Amygdala (tissue), 56 donors: ENCODE measurements around the gene PNKD.

ENCODE experiments used
- DNase-seq, 56 donors: peaks; one replicate each; lab custom pipeline; 2025; lab: John Stamatoyannopoulos, UW

PNKD gene

GRCh38 chr2:218367415-218368149 lies 97.3 kb downstream of the PNKD start:
- peak in 41 of 56 donors; percentile 13 to 75 (median 48) for DNase-seq

GRCh38 chr2:218368150-218368528 lies 97.8 kb downstream of the PNKD start:
- DNase-seq = no peak

DNA sequence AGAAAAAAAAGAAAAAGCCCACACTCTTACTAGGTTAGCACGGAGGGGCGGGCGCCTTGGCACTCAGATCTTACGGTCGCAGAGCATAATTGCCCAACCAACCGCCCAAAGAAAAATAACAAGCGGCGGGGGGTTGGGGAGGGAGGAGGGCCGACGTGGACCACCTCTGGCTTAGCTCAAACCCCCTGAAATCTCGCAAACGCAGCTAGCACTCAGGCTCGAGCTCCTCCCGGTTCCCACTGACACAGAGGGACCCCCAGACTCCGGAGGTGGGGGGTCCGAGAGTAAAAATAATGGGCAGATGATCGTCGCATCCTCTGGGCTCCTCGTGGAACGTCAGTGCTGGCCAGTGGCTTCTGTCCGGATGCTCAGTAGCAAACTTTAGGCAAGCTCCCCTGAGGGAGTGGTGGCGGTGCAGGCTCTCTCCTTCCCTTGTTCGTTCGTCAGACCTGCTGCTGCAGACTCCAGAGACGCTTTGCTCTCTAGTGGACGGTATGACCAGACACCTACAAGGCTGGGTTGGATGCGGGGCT lies 98.4 kb downstream of the PNKD start:
- DNase-seq = no peak

DNA sequence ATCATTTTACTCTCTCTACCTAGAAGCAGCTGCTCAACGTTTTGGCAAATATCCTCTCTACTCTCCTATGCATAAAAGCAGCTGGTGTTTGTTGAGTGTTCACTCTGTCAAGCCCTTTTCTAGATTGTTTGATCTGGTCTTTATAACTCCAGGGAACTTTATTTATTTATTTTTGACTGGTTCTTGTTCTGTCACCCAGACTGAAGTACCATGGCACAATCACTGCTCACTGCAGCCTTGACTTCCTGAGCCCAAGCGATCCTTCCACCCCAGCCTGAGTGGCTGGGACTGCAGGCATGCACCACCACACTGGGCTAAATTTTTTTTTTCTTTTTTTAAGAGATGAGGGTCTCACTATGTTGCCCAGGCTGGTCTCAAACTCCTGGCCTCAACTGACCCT lies 99.0 kb downstream of the PNKD start:
- DNase-seq = no peak

- DNase-seq = peak in 10 of 56 donors; percentile 25 to 70 (median 32)
Measured at GRCh38 chr2:218370410-218371063, 100.2 kb downstream of the PNKD start.

GRCh38 chr2:218371983-218372350 lies 101.6 kb downstream of the PNKD start:
- DNase-seq = no peak

DNA sequence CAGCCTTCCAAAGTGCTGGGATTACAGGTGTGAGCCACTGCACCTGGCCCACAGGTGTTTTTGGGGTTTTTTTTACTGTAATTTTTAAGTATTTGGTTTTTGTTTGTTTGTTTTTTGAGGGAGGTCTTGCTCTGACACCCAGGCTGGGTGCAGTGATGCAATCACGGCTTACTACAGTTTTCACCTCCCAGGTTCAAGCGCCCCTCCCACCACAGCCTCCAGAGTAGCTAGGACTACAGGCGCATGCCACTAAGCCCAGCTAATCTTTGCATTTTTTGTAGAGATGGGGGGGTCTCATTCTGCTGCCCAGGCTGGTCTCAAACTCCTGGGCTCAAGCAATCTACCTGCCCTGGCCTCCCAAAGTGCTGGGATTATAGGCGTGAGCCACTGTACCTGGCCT lies 104.5 kb downstream of the PNKD start:
- no peak for DNase-seq

DNA sequence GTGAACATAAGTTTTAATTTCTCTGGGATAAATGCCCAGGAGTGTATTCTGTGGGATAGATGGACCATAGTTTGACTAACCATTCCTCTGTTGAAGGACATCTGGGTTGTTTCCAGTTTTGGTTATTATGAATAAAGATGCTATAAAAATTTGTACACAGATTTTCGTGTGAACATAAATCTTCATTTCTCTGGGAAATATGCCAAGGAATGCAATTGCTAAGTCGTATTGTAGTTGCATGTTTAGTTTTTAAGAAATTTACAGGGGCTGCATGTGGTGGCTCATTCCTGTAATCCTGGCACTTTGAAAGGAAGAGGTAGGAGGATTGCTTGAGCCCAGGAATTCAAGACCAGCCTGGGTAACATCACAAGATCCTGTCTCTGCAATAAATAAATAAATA lies 104.9 kb downstream of the PNKD start:
- DNase-seq = no peak

GRCh38 chr2:218378053-218378452 lies 107.7 kb downstream of the PNKD start:
- no peak for DNase-seq

DNA sequence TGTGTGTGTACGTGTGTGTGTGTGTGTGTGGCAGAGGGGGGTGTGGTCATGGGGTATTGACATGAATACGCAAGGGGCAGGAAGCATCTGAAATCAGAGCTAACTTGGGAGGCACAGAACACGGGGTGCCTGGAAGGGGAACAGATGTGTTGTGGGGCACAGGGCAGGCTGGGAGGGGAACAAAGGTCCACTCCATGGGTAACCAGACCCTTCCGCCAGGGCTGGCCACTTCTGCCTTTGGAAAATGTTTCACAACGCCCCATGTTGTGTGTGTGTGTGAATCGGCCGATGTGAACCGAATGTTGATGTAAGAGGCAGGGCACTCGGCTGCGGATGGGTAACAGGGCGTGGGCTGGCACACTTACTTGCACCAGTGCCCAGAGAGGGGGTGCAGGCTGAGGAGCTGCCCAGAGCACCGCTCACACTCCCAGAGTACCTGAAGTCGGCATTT lies 111.6 kb downstream of the PNKD start, which contains the start of gene SLC11A1:
Gene SLC11A1 (plus strand): TSS at position 358 of the 451 bp plus-strand sequence. CDS start 96 bp downstream, outside the sequence.
- peak in 20 of 56 donors; percentile 20 to 66 (median 36) for DNase-seq

DNA sequence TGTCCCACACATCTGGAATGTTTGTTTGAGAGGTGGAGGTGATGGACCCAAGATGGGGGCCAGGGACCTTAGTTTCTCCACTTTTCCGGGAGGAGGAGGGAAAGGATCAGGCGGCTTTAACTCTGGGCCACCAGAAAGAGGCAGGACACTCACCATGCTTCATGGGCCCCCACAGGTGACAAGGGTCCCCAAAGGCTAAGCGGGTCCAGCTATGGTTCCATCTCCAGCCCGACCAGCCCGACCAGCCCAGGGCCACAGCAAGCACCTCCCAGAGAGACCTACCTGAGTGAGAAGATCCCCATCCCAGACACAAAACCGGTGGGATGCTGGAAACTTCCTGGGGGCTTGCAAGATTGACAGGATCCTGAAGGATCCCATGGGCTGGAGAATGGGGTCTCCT lies 112.5 kb downstream of the PNKD start:
- no peak for DNase-seq

DNA sequence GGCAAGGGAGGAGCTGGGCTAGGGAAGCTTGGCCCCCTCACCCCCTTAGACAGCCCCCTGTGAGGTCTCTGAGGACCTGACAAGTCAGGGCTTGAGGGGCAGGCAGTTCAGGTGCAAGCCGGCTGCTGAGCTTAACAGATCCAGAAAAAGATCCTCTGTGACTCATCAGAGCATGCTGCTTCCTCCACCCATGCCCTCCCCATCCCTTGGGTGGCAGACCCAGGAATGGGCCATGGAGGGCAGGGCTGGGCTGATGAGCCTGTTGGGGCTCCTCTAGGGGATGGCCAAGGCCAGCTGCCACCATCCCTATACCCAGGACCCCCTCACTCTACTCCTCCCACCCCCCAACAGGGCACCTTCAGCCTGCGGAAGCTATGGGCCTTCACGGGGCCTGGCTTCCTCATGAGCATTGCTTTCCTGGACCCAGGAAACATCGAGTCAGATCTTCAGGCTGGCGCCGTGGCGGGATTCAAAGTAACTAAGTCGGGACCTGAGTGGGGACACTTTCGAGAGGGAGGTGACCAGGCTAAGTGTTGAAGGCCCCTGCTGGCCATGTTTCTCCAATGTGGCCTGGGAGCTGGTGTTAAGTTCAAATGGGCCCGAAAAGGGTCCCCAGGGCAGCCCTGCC lies 113.7 kb downstream of the PNKD start:
- no peak for DNase-seq

DNA sequence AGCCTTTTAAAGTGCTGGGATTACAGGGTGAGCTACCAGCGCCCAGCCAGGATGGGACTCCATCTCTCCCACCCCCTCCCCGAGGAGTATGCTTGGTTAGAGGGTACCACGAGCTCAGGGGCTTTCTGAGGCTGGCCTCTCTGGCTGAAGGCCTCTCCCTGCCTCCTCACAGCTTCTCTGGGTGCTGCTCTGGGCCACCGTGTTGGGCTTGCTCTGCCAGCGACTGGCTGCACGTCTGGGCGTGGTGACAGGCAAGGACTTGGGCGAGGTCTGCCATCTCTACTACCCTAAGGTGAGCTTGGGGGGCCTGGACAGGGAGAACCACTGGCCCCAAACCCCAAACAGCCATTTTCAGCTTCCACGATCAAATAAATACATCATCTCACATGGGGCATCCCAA lies 114.7 kb downstream of the PNKD start:
- DNase-seq = no peak

GRCh38 chr2:218386505-218387368 lies 116.4 kb downstream of the PNKD start:
- DNase-seq = no peak

- DNase-seq = peak in 4 of 56 donors; percentile 10 to 67 (median 43)
Measured at GRCh38 chr2:218387369-218388194, 117.3 kb downstream of the PNKD start.

GRCh38 chr2:218389333-218390150 lies 119.2 kb downstream of the PNKD start:
- DNase-seq = no peak

GRCh38 chr2:218391202-218391601 lies 120.9 kb downstream of the PNKD start:
- DNase-seq = no peak

- DNase-seq = no peak
Measured at GRCh38 chr2:218392459-218392858, 122.1 kb downstream of the PNKD start.
